ENCODE results near the gene ZNRD2.

ZNRD2 gene

GRCh38 chr11:65572356-65573051 is 2.2 kb downstream of the ZNRD2 start, which contains the start of gene FAM89B:
TSS of gene FAM89B (plus strand) at chr11:65572538. CDS start at chr11:65572670, 132 bp downstream.
- DNase-seq (ENCODE audit: low read depth) = peak; percentile 92
- TF ChIP-seq CTCF (IDR thresholded peaks at IDR 0.05; ENCODE audit: low read depth, low read length) (no peak), MYC (IDR thresholded peaks at IDR 0.05; ENCODE audit: low read depth, low read length) (peak; percentile 49), POLR2A (IDR thresholded peaks at IDR 0.05; ENCODE audit: extremely low read depth, insufficient read length) (peak; percentile 24)
- TF ChIP-seq, protein P1, sequence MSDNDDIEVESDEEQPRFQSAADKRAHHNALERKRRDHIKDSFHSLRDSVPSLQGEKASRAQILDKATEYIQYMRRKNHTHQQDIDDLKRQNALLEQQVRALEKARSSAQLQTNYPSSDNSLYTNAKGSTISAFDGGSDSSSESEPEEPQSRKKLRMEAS (IDR thresholded peaks at IDR 0.05; ENCODE audit: low read depth, low read length) = no peak
- peak within 1 kb of the TSS; percentile 78 for H3K4me3 ChIP-seq (ENCODE audit: low read depth, low read length)

DNA sequence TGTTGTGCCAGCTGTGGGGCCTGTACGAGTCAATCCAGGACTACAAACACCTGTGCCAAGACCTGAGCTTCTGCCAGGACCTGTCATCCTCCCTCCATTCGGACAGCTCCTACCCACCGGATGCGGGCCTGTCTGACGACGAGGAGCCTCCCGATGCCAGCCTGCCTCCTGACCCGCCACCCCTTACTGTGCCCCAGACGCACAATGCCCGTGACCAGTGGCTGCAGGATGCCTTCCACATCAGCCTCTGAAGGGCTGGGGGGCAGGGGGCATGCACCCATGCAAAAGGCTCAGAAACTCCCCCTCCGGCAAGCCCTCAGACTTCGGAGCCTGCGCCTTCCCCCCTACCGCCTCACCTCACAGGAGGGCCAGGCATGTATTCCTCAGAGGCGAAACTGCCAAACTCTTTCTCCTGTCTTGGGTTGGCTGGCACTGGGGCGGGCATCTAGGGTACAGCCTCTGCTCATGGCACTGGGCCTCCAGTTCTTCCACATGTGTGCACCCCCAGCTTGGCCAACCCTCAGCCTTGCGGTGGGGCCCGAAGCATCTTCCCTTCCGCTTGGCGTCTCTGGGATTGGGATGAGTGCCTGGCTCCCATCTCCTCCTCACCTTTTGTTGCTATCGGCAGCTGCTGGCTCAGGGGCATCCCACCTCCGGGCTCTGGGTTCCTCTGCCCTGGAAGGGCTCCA is 3.3 kb downstream of the ZNRD2 start:
- TF ChIP-seq, protein P1 (IDR thresholded peaks at IDR 0.05; ENCODE audit: low read depth, low read length) = no peak
- TF ChIP-seq MYC (IDR thresholded peaks at IDR 0.05; ENCODE audit: low read depth, low read length) = no peak
- no peak for TF ChIP-seq CTCF (IDR thresholded peaks at IDR 0.05; ENCODE audit: low read depth, low read length)
- no peak for TF ChIP-seq POLR2A (IDR thresholded peaks at IDR 0.05; ENCODE audit: extremely low read depth, insufficient read length)
- no peak for DNase-seq (ENCODE audit: low read depth)
- H3K4me3 ChIP-seq (ENCODE audit: low read depth, low read length) = peak overlapping the region; percentile 70

DNA sequence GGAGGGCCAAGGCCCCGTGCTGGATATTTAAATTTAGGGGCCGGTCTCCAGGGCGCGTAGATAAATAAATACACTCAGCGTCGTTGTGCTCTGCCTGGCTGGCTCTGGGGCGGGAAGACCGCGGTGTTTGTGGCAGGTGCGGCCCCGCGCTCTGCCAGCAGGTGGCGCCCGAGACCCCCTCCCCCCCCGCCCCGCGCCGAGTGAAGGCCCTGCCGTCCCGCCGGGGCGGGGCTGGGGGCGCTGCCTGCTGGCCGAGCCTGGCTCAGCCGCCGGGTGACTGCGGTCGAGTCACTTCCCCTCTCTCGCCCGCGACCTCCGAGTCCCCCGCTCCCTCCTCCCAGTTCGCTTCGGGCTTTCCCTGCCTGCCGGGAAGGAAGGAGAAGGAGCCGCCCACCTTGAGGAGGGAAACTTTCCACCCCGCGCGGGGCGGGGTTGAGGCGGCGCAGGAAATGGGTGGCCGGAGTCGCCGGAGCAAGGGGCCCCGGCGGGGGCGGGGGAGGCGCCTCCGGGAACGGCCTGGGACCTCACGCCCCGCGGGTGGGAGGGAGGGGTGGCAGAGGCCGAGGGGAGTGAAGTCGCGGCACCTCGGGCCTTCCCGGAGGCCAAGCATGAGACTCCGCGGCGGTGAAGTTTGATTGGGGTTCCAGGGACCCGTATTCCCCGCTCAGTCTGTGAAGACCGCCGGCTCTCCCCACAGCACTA is 4.0 kb downstream of the ZNRD2 start:
- peak; percentile 57 for TF ChIP-seq CTCF (IDR thresholded peaks at IDR 0.05; ENCODE audit: low read depth, low read length)
- no peak for TF ChIP-seq MYC (IDR thresholded peaks at IDR 0.05; ENCODE audit: low read depth, low read length)
- TF ChIP-seq, protein P1 (IDR thresholded peaks at IDR 0.05; ENCODE audit: low read depth, low read length) = peak; percentile 22; the same call in 1 of the 2 replicates
- TF ChIP-seq POLR2A (IDR thresholded peaks at IDR 0.05; ENCODE audit: extremely low read depth, insufficient read length) = no peak
- H3K4me3 ChIP-seq (ENCODE audit: low read depth, low read length) = peak overlapping the region; percentile 62
- DNase-seq (ENCODE audit: low read depth) = peak; percentile 99

GRCh38 chr11:65574811-65575567 is 4.7 kb downstream of the ZNRD2 start:
- TF ChIP-seq, protein P1 (IDR thresholded peaks at IDR 0.05; ENCODE audit: low read depth, low read length) = no peak
- no peak for TF ChIP-seq CTCF (IDR thresholded peaks at IDR 0.05; ENCODE audit: low read depth, low read length)
- TF ChIP-seq MYC (IDR thresholded peaks at IDR 0.05; ENCODE audit: low read depth, low read length) = no peak
- TF ChIP-seq POLR2A (IDR thresholded peaks at IDR 0.05; ENCODE audit: extremely low read depth, insufficient read length) = no peak
- DNase-seq (ENCODE audit: low read depth) = no peak
- H3K4me3 ChIP-seq (ENCODE audit: low read depth, low read length) = peak overlapping the region; percentile 62

GRCh38 chr11:65575568-65576231 is 5.4 kb downstream of the ZNRD2 start, which contains the start of gene EHBP1L1:
TSS of gene EHBP1L1 (plus strand) at chr11:65576053. CDS start at chr11:65576303, 250 bp downstream.
- TF ChIP-seq CTCF (IDR thresholded peaks at IDR 0.05; ENCODE audit: low read depth, low read length) = no peak
- TF ChIP-seq MYC (IDR thresholded peaks at IDR 0.05; ENCODE audit: low read depth, low read length) = 0 out of 2 replicates have a peak, but pooled peaks have one; percentile 8
- H3K4me3 ChIP-seq (ENCODE audit: low read depth, low read length) = peak within 1 kb of the TSS; percentile 62
- DNase-seq (ENCODE audit: low read depth) = peak; percentile 89

All from NB4 (cell line).